ENCODE results near the gene COQ10B. TPM values are rescaled to one million over a fixed set of nuclear protein-coding genes. Genes with fewer than 3 reads are reported as not detected.
"Not testable (repeated sequence)": the region's sequence is repeated elsewhere in the genome, so short reads cannot be mapped to it uniquely, and the experiment has no call there.

The COQ10B gene
- 19.9 and 20.8 TPM in 2 replicates for total RNA-seq

GRCh38 chr2:197453123-197453913 lies at the start of gene COQ10B:
COQ10B (plus strand) TSS chr2:197453552; CDS start chr2:197453561, 9 bp downstream.
- Mint-ChIP-seq H3K27me3 (ENCODE audit: low read depth) (no peaks in the 10 kb centered on the region), H3K36me3 (ENCODE audit: low read depth) (peaks cover 12% of the 10 kb centered on the region), H3K4me3 (ENCODE audit: low read depth) (peak within 1 kb of the TSS; percentile 99), H3K9me3 (no peaks in the 10 kb centered on the region), H3K27ac (peak within 1 kb of the TSS; percentile 100), H3K4me1 (ENCODE audit: low read depth) (peaks cover 26% of the 10 kb centered on the region)
- intact Hi-C loops (cut with micrococcal nuclease), result loop anchor here (1.0 kb wide), 4 partner anchors 18 to 252 kb away; partner anchors contain the start of genes HSPE1, MARS2, MOB4 and SF3B1
- DNase-seq (ENCODE audit: low spot score), result peak; percentile 99

DNA sequence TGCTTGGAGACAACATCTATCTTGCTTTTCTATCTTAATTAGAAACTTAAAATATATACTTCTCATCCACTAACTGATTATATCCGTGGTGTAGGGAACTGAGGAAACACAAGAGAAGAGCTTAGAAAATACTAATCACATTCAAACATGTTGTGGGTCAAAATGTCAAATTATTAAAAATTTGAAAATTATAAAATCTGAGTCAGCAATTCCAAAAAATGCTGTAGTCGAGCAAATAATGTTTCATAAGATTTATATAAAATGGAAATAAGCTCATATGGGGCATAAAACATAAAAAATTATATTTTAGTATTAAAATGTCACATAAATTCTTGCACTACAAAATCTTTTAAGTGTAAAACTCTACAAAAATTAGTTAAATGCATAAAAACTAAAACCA lies 47.8 kb upstream of the COQ10B start:
- no peak overlapping the region for H3K4me3 Mint-ChIP-seq (ENCODE audit: low read depth)
- no peaks in the 10 kb centered on the region for H3K27me3 Mint-ChIP-seq (ENCODE audit: low read depth)
- no peaks in the 10 kb centered on the region for H3K9me3 Mint-ChIP-seq
- H3K36me3 Mint-ChIP-seq (ENCODE audit: low read depth), result peaks cover 77% of the 10 kb centered on the region
- no peaks in the 10 kb centered on the region for H3K4me1 Mint-ChIP-seq (ENCODE audit: low read depth)
- intact Hi-C loops (cut with micrococcal nuclease), result no loop called here
- no peak for DNase-seq (ENCODE audit: low spot score)
- no peak overlapping the region for H3K27ac Mint-ChIP-seq

- intact Hi-C loops (cut with micrococcal nuclease), result no loop called here
- H3K36me3 Mint-ChIP-seq (ENCODE audit: low read depth), result peaks cover 74% of the 10 kb centered on the region
- no peaks in the 10 kb centered on the region for H3K9me3 Mint-ChIP-seq
Measured at GRCh38 chr2:197414039-197414438, 39.3 kb upstream of the COQ10B start.

DNA sequence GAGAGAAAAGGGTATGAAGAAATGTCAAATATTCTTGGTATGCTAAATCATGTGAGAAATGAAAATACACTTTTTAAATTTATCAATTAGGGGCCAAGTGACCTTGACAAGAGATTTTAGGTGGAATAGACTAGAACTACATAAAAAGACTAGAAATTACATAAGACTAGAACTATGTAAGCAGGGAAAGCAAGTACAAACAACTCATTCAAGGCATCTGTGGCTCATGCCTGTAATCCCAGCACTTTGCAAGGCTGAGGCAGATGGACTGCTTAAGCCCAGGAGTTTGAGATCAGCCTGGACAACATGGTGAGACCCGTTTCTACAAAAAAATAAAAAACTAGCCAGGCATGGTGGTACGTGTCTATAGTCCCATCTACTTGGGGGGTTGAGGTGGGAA lies 38.8 kb upstream of the COQ10B start:
- H3K9me3 Mint-ChIP-seq, result no peaks in the 10 kb centered on the region
- no peaks in the 10 kb centered on the region for H3K27me3 Mint-ChIP-seq (ENCODE audit: low read depth)
- H3K27ac Mint-ChIP-seq, result no peak overlapping the region
- H3K36me3 Mint-ChIP-seq (ENCODE audit: low read depth), result peaks cover 71% of the 10 kb centered on the region
- peaks cover 5% of the 10 kb centered on the region for H3K4me1 Mint-ChIP-seq (ENCODE audit: low read depth)
- no peak for DNase-seq (ENCODE audit: low spot score)
- no peak overlapping the region for H3K4me3 Mint-ChIP-seq (ENCODE audit: low read depth)
- intact Hi-C loops (cut with micrococcal nuclease), result no loop called here

More at GRCh38 chr2:197414039-197414438, 39.3 kb upstream of the COQ10B start:
- Mint-ChIP-seq H3K4me1 (ENCODE audit: low read depth) (peaks cover 5% of the 10 kb centered on the region), H3K27me3 (ENCODE audit: low read depth) (no peaks in the 10 kb centered on the region), H3K4me3 (ENCODE audit: low read depth) (no peak overlapping the region), H3K27ac (no peak overlapping the region)
- DNase-seq (ENCODE audit: low spot score), result no peak

DNA sequence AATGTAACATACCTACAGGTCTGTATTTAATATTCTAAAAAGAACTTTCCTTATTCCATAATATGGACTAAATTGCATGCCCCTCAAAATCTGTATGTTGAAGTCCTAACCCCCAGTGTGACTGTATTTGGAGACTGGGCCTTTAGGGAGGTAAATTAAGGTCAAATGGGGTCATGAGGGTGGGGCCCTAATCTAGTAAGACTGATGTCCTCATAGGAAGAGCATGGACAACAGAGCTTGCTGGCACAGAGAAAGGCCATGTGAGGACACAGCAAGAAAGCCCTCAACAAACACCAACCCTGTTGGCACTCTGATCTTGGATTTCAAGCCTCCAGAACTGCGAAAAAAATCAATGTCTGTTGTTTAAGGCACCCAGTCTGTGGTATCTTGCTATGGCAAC lies 37.1 kb upstream of the COQ10B start:
- H3K9me3 Mint-ChIP-seq, result no peaks in the 10 kb centered on the region
- no peak overlapping the region for H3K27ac Mint-ChIP-seq
- DNase-seq (ENCODE audit: low spot score), result no peak
- H3K27me3 Mint-ChIP-seq (ENCODE audit: low read depth), result no peaks in the 10 kb centered on the region
- peaks cover 13% of the 10 kb centered on the region for H3K4me1 Mint-ChIP-seq (ENCODE audit: low read depth)
- intact Hi-C loops (cut with micrococcal nuclease), result no loop called here
- H3K36me3 Mint-ChIP-seq (ENCODE audit: low read depth), result peaks cover 69% of the 10 kb centered on the region
- H3K4me3 Mint-ChIP-seq (ENCODE audit: low read depth), result no peak overlapping the region

DNA sequence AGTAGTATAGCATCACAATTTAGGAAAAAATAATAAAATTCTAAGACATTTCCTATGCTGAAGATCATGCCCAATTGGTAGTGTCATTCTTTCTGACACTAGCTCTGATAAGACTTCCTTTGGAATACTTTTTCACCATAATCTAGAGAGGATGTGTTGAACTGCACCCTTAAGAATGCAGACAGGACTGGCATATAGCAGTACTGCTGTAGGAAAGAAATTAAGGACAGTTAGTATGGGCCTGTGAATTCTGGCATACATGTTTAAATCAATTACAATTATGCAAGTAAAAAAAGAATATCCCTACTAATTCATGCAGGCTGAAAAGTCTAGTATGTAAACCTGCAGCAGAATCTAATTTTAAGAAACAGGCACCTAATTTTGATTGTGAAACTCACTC lies 33.9 kb upstream of the COQ10B start:
- H3K4me3 Mint-ChIP-seq (ENCODE audit: low read depth), result no peak overlapping the region
- peaks cover 17% of the 10 kb centered on the region for H3K4me1 Mint-ChIP-seq (ENCODE audit: low read depth)
- intact Hi-C loops (cut with micrococcal nuclease), result no loop called here
- peaks cover 67% of the 10 kb centered on the region for H3K36me3 Mint-ChIP-seq (ENCODE audit: low read depth)
- H3K9me3 Mint-ChIP-seq, result no peaks in the 10 kb centered on the region
- H3K27me3 Mint-ChIP-seq (ENCODE audit: low read depth), result no peaks in the 10 kb centered on the region
- no peak overlapping the region for H3K27ac Mint-ChIP-seq
- DNase-seq (ENCODE audit: low spot score), result no peak

GRCh38 chr2:197423307-197423706 lies 30.0 kb upstream of the COQ10B start:
- H3K9me3 Mint-ChIP-seq, result no peaks in the 10 kb centered on the region
- peaks cover 38% of the 10 kb centered on the region for H3K36me3 Mint-ChIP-seq (ENCODE audit: low read depth)
- H3K4me3 Mint-ChIP-seq (ENCODE audit: low read depth), result no peak overlapping the region
- DNase-seq (ENCODE audit: low spot score), result no peak
- H3K27me3 Mint-ChIP-seq (ENCODE audit: low read depth), result no peaks in the 10 kb centered on the region
- H3K27ac Mint-ChIP-seq, result no peak overlapping the region
- peaks cover 29% of the 10 kb centered on the region for H3K4me1 Mint-ChIP-seq (ENCODE audit: low read depth)
- intact Hi-C loops (cut with micrococcal nuclease), result no loop called here

DNA sequence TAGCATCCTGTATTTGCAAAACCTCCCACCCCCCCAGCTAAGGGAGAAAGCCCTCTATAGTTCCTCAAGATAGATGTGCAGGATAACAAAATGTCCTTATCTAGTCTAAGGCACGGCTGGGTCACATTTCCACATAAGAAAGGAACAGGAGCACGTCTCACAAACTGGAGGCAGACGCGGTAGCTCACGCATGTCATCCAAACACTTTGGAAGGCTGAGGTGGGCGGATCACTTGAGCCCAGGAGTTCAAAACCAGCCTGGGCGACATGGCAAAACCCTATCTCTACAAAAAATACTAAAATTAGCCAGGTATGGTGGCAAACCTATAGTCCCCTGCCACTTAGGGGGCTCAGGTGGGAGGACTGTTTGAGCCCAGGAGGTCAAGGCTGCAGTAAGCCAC lies 27.8 kb upstream of the COQ10B start:
- DNase-seq (ENCODE audit: low spot score), result no peak
- intact Hi-C loops (cut with micrococcal nuclease), result no loop called here
- Mint-ChIP-seq H3K4me1 (ENCODE audit: low read depth) (peaks cover 42% of the 10 kb centered on the region), H3K36me3 (ENCODE audit: low read depth) (peaks cover 44% of the 10 kb centered on the region), H3K27ac (peak overlapping the region; percentile 41), H3K9me3 (no peaks in the 10 kb centered on the region), H3K27me3 (ENCODE audit: low read depth) (no peaks in the 10 kb centered on the region), H3K4me3 (ENCODE audit: low read depth) (no peak overlapping the region)

DNA sequence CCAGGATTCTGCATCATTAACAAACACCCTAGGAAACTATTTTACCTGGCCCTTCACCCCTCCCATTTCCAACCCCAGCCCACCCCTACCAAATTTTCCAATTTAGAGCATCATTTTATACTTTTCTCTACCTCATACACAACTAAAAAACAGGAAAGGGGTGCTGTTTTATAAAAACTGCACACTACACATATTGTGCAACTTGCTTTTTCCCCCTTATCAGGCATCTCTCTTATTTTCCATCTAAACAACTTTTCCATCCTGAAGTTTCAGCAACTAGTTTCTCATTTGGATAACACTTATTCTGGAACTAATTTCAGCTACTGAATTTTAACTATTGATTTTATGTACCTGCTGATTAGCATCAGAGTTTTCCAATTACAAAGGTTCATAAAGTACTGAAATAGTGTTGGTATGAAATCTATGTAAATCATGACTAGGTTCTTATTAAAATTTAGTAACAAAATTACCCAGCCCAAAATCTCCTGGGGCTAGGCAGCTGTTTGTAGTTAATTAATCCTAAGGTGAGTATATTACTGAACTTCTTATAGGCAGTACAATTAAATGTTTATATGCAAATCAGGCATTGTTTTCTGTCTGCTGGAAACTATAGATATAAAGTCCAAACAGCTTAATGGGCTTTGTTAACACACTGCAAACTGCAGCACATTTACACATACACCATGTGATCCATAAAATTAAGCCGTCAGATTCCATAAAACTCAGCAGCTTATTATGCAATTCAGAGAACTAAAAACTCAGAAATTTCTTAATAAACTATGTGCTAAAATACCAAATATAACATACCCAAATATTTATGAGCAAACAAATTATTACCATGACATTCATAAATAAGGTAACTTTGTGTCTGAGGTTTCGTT lies 26.4 kb upstream of the COQ10B start:
- Mint-ChIP-seq H3K9me3 (no peaks in the 10 kb centered on the region), H3K4me1 (ENCODE audit: low read depth) (peaks cover 53% of the 10 kb centered on the region), H3K4me3 (ENCODE audit: low read depth) (no peak overlapping the region), H3K27ac (peak overlapping the region; percentile 28), H3K27me3 (ENCODE audit: low read depth) (no peaks in the 10 kb centered on the region), H3K36me3 (ENCODE audit: low read depth) (peaks cover 45% of the 10 kb centered on the region)
- DNase-seq (ENCODE audit: low spot score), result no peak
- intact Hi-C loops (cut with micrococcal nuclease), result no loop called here

- Mint-ChIP-seq H3K27ac (no peak overlapping the region), H3K36me3 (ENCODE audit: low read depth) (peaks cover 45% of the 10 kb centered on the region), H3K4me1 (ENCODE audit: low read depth) (peaks cover 62% of the 10 kb centered on the region), H3K9me3 (no peaks in the 10 kb centered on the region), H3K4me3 (ENCODE audit: low read depth) (no peak overlapping the region), H3K27me3 (ENCODE audit: low read depth) (no peaks in the 10 kb centered on the region)
- no peak for DNase-seq (ENCODE audit: low spot score)
- intact Hi-C loops (cut with micrococcal nuclease), result no loop called here
Measured at GRCh38 chr2:197427986-197428385, 25.4 kb upstream of the COQ10B start.

- no peaks in the 10 kb centered on the region for H3K9me3 Mint-ChIP-seq
- peaks cover 42% of the 10 kb centered on the region for H3K36me3 Mint-ChIP-seq (ENCODE audit: low read depth)
- DNase-seq (ENCODE audit: low spot score), result no peak
- peak overlapping the region; percentile 65 for H3K4me3 Mint-ChIP-seq (ENCODE audit: low read depth)
- peaks cover 59% of the 10 kb centered on the region for H3K4me1 Mint-ChIP-seq (ENCODE audit: low read depth)
- H3K27ac Mint-ChIP-seq, result peak overlapping the region; percentile 47
- H3K27me3 Mint-ChIP-seq (ENCODE audit: low read depth), result no peaks in the 10 kb centered on the region
- intact Hi-C loops (cut with micrococcal nuclease), result loop anchor here (5.0 to 10.0 kb wide), 8 partner anchors 125 to 1777 kb away; partner anchors contain the start of genes CCDC150, MARS2, PGAP1 and SLC39A10
Measured at GRCh38 chr2:197431858-197432257, 21.5 kb upstream of the COQ10B start.

DNA sequence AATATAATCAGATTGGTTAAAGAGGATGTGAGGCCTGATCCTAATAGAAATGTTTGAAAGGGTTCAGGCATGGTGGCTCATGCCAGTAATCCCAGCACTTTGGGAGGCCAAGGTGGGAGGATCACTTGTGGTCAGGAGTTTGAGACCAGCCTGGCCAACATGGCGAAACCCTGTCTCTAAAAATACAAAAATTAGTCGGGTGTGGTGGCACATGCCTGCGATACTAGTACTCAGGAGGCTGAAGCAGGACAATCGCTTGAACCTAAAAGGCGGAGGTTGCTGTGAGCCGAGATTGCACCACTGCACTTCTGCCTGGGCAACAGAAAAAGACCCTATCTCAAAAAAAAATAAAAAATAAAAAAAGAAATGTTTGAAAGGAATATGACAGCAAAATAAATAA lies 20.8 kb upstream of the COQ10B start:
- Mint-ChIP-seq H3K4me3 (ENCODE audit: low read depth) (peak overlapping the region; percentile 89), H3K27ac (peak overlapping the region; percentile 33)
- not testable (repeated sequence) for DNase-seq (ENCODE audit: low spot score)

More for the DNA sequence above, 20.8 kb upstream of the COQ10B start:
- intact Hi-C loops (cut with micrococcal nuclease), result loop anchor here (5.0 to 10.0 kb wide), 8 partner anchors 125 to 1778 kb away; partner anchors contain the start of genes CCDC150, MARS2, PGAP1 and SLC39A10
- H3K27me3 Mint-ChIP-seq (ENCODE audit: low read depth); H3K9me3 Mint-ChIP-seq: not testable (repeated sequence)
- Mint-ChIP-seq H3K4me1 (ENCODE audit: low read depth) (peaks cover 56% of the 10 kb centered on the region), H3K36me3 (ENCODE audit: low read depth) (peaks cover 42% of the 10 kb centered on the region)

Data from activated T-helper 2 cell treated with anti-CD3 and anti-CD28 coated beads, Interferon-gamma antibody, Interleukin-2, Interleukin-4, amounts not matched to agents 10 μg/mL and 5 μg/mL and 100 μg/mL, durations not matched to agents 14 hours and 24 hours and 36 hours (primary cell).